Rectal smooth muscle tissue (tissue), 1 donor: ENCODE measurements around the gene LBX2.

ENCODE experiments used
- H3K27ac ChIP-seq: one replicate; pipeline ENCODE4 v1.7.0; 2013; ENCODE audit warnings: low read depth, low read length, inconsistent platforms
- H3K27me3 ChIP-seq: one replicate; pipeline ENCODE4 v1.7.0; 2013; ENCODE audit warnings: low read length; ENCODE audit not compliant: control insufficient read depth, insufficient read depth
- H3K36me3 ChIP-seq: one replicate; pipeline ENCODE4 v1.7.0; 2013; ENCODE audit warnings: low read length; ENCODE audit not compliant: control insufficient read depth, insufficient read depth
- H3K4me1 ChIP-seq: one replicate; pipeline ENCODE4 v1.7.0; 2013; ENCODE audit warnings: low read length; ENCODE audit not compliant: control insufficient read depth, insufficient read depth
- H3K4me3 ChIP-seq: one replicate; pipeline ENCODE4 v1.7.0; 2013; ENCODE audit warnings: low read length
- H3K9ac ChIP-seq: one replicate; pipeline ENCODE4 v1.7.0; 2013; ENCODE audit warnings: low read length

Gene LBX2

DNA sequence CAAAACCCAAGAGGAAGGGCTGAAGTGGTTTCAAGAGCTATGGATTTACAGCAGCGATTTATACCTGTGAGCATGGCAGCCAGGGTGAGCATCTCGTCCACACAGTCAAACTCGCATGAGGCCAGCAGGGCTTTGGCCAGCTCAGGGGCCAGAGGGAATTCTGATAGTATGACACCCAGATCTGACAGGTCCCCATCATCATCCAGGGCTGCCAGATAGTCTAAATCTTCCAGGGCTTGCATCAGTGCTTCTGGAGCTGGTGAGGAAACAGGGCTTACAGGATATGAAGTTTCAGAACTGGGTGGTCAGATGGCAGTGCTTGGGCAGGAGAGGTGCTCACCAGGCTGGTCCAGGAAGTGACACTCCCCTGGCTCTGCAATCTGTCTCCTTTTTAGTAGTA, 23.1 kb upstream of the LBX2 start:
- Histone ChIP-seq H3K27me3 (peaks cover 16% of the 10 kb centered on the region), H3K4me1 (no peaks in the 10 kb centered on the region), H3K27ac (no peak overlapping the region), H3K9ac (no peak overlapping the region), H3K4me3 (no peak overlapping the region), H3K36me3 (peaks cover 16% of the 10 kb centered on the region)

DNA sequence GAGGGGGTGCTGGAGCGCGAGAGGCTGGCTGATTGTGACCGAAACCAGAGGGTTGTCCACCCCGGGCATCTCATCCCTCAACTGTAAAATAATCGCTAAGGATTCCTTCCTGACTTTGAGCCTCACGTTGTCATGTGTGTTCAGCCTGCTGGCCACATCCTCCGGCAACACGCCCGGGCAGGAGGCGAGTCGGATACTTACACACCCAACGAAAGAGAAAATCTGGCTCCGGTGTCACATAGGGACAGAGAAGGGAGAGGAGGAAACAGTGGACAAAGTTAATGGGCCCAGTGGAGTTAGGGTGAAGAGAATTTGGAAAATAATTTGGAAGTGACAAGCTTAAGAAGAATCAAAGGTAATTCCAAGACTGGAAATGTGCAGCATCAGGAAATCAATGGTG, 17.2 kb upstream of the LBX2 start:
- H3K4me3 ChIP-seq = peak overlapping the region; percentile 14

DNA sequence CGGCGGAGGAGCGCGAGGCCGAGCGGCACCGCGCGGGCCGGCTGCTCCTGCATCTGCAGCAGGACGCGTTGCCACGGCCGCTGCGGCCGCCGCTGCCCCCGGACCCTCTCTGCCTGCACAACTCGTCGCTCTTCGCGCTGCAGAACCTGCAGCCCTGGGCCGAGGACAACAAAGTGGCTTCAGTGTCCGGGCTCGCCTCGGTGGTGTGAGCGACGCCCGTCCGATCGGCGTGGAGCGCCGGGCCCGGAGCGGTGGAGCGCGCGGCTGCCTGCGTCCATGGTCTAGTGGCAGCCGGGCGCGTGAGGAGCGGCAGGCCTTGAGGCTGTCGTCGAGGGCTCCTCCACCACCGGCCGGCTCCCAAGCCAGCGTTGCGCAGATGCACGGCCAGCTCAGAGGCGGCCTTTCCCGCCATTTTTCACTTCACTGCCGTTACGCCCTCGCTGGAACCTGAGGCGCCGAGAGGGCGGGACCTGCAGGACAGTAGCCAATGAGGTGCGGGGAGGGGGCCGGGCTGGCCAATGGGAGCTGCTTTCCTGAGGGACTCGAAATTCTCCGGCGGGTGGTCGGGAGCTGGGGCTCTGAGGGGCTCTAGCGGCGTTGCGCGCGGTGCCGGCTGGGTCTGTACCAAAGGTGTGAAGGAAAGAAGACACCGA, 16.7 kb upstream of the LBX2 start:
- Histone ChIP-seq H3K27me3 (peaks cover 50% of the 10 kb centered on the region), H3K36me3 (no peaks in the 10 kb centered on the region)

More for the DNA sequence above, 17.2 kb upstream of the LBX2 start:
- Histone ChIP-seq H3K27me3 (peaks cover 49% of the 10 kb centered on the region), H3K9ac (no peak overlapping the region), H3K4me1 (no peaks in the 10 kb centered on the region), H3K36me3 (no peaks in the 10 kb centered on the region), H3K27ac (no peak overlapping the region)

DNA sequence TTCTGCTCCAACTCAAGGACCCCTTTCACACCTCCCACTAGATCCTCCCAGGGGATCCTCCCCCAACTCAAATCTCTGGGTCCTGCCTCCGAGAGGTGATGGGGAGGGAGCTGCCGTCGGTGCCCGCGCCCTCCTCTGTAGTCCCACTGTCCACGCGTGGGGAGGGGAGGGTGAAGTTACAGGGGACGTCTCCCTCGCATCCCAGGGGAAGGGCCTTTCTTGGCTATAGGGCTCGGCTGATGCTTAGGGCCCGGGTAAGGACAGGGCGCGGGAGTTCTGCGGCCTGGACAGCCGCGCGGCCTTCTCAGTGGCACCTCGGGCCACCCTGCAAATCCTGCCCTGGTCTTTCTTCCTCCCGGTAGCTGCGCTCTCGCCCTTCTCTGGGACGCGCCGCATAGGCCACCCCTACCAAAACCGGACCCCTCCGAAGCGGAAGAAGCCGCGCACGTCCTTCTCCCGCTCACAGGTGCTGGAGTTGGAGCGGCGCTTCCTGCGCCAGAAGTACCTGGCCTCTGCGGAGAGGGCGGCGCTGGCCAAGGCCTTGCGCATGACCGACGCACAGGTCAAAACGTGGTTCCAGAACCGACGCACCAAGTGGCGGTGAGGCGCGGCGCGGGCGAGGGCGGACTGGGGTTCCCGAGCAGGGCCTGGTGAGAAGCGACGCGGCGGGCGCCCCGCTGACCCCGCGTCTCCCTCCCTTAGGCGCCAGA, 16.0 kb upstream of the LBX2 start:
- Histone ChIP-seq H3K4me1 (no peaks in the 10 kb centered on the region), H3K4me3 (peak overlapping the region; percentile 48), H3K27me3 (peaks cover 50% of the 10 kb centered on the region), H3K9ac (no peak overlapping the region), H3K27ac (no peak overlapping the region), H3K36me3 (no peaks in the 10 kb centered on the region)

More for the DNA sequence above, 16.7 kb upstream of the LBX2 start:
- Histone ChIP-seq H3K9ac (no peak overlapping the region), H3K27ac (no peak overlapping the region), H3K4me1 (no peaks in the 10 kb centered on the region), H3K4me3 (peak overlapping the region; percentile 48)

DNA sequence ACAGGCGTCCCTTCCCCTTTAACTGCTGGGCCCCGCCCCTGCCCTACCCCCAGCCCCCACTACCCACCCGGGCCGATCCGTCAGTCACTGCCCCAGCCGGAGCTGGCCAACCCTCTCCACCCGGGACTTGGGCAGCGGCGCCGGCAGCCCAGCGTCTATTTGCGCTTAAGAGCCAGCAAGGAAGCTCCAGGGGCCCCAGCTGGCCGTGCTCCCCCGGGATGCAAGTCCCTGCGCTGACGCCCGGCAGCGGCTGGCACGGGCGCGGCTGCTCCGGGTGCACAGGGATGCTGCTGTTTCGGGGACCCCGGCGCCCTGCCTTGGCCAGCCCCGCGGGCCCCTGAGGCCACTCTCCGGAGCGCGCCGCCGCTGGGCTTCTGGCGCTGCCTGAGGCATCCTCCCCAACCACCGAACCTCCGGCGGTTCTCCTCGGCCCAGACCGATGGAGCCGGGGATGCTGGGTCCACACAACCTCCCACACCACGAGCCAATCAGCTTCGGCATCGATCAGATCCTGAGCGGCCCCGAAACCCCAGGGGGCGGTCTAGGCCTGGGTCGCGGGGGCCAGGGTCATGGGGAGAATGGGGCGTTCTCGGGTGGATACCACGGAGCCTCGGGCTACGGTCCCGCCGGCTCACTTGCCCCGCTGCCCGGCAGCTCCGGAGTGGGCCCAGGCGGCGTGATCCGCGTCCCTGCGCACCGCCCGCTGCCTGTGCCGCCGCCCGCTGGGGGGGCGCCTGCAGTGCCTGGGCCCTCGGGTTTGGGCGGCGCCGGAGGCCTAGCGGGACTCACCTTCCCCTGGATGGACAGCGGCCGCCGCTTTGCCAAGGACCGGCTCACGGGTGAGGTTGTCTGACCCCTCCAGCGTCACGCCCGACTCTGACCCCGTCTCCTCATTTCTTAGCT, 15.2 kb upstream of the LBX2 start, which contains the start of gene TLX2:
TLX2 (plus strand) TSS at position 83 of the 903 bp plus-strand sequence; CDS start at position 440, 357 bp downstream.
- Histone ChIP-seq H3K4me3 (peak within 1 kb of the TSS; percentile 48), H3K27me3 (peaks cover 45% of the 10 kb centered on the region), H3K4me1 (no peaks in the 10 kb centered on the region)

DNA sequence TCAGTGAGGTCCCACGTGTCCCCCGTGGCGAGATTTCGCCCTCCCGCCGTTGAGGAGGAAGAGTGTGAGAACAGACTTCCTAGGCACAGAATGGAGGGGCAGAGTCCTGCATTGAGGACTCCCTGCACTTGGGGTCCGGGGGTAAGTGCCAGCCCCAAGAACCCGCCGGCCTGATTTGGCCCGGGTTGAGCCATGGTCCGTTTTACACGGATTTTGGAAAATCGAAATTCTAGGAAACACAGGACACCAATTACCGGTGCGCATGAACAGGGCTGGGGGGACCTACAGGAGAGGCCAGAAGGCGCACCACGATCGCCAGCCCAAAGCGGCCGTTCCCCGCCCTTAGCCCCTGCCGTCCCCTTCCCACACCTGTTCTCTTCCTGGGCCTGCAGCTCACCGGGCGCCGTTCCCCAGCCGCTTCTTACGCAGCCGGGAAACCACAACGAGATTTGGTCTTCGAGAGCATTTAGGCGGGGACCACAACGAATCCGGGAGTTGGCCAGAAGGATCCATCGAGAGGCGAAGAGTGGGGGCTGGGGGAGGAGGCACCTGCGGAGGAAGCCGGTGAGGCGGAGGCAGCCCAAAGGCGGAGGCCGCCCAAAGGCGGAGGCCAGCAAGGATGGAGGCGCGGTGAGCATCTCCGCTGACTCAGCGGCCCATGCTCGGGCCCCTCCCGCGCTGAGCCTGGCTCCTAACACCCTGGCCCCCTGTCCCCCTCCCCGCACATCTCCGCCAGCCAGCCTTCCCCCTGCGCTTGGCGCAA, 14.4 kb upstream of the LBX2 start:
- H3K4me3 ChIP-seq = no peak overlapping the region
- no peak overlapping the region for H3K9ac ChIP-seq
- no peaks in the 10 kb centered on the region for H3K36me3 ChIP-seq
- H3K27ac ChIP-seq = no peak overlapping the region
- peaks cover 39% of the 10 kb centered on the region for H3K27me3 ChIP-seq
- H3K4me1 ChIP-seq = no peaks in the 10 kb centered on the region

More for the DNA sequence above, 15.2 kb upstream of the LBX2 start, which contains the start of gene TLX2:
- Histone ChIP-seq H3K36me3 (no peaks in the 10 kb centered on the region), H3K9ac (no peak within 1 kb of the TSS), H3K27ac (no peak within 1 kb of the TSS)

DNA sequence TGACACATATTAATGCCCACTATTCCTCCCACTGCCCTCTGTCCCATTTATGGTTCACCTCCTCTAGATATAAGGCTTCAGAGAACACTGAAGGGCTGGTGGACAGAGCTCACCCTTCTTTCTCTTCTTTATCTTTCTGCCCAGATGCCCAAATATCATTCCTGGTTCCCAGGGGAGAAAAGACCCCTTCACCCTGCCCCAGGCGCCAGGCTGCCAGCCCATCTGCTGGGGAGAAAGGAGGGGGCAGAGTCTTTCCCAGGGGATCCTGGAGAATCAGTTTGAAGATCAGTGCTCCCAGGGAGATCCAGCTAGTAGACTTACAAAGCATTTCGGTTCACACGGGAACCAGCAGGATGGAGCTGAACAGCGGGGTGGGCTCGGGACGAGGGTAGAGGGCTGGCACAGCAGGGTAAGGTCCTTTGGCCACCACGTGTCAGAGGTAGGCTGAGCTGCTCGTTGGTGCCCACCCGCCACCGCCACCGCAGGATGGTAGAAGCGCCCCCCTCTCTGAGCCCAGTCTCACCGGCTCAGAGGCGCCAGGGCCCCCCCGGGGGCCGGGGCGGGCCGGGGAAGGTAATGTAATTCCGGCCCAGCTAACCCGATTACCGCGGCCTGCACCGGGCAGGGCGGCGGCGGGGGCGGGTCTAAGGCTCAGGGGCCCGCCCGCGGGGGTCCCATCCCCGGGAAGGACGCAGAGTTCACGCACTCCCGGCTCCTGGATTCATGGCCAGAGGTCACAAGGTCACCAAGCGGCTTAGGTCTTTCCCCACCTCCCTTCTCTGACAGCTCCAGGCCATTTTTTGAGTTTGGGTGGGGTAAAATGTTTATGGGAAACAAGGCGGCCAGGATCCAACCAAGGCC, 13.6 kb upstream of the LBX2 start:
- H3K27me3 ChIP-seq = peaks cover 39% of the 10 kb centered on the region
- no peak overlapping the region for H3K27ac ChIP-seq
- no peak overlapping the region for H3K9ac ChIP-seq
- H3K36me3 ChIP-seq = no peaks in the 10 kb centered on the region
- no peaks in the 10 kb centered on the region for H3K4me1 ChIP-seq
- H3K4me3 ChIP-seq = no peak overlapping the region

DNA sequence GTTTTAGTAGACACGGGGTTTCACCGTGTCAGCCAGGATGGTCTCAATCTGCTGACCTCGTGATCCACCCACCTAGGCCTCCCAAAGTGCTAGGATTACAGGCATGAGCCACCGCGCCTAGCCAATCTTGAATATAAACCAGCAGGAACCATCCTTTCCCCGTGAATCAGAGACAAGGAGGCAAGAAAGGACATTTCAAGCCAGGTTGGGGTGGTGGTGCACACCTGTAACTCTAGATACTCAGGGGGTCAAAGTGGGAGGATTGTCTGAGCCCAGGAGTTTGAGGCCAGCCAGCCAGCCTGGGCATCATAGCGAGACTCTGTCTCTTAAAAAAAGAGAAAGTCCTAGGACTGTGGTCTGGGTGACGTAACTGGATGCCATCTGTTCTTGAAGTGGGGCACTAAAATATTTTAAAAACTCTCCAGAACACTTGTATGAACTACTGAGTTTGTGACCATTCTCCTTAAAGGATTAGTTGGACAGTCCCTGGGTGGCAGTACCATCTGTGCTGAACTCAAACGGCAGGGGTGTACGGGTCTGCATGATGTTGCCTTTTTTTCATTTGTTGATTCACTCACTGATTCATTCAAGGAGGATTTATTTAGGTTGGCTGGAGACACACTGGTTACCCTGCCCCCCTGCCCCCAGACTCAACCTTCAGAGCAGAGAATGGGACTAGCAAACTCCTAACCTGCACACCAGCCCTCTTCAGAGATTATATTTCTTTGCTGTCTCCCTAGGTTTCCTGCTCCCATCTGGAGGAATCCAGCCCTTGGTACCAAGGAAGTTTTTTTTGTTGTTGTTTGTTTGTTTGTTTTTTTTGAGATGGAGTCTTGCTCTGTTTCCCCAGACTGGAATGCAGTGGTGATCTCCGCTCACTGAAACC, 11.9 kb upstream of the LBX2 start:
- Histone ChIP-seq H3K36me3 (no peaks in the 10 kb centered on the region), H3K4me3 (no peak overlapping the region), H3K27ac (no peak overlapping the region), H3K27me3 (peaks cover 34% of the 10 kb centered on the region), H3K9ac (no peak overlapping the region), H3K4me1 (peaks cover 6% of the 10 kb centered on the region)

DNA sequence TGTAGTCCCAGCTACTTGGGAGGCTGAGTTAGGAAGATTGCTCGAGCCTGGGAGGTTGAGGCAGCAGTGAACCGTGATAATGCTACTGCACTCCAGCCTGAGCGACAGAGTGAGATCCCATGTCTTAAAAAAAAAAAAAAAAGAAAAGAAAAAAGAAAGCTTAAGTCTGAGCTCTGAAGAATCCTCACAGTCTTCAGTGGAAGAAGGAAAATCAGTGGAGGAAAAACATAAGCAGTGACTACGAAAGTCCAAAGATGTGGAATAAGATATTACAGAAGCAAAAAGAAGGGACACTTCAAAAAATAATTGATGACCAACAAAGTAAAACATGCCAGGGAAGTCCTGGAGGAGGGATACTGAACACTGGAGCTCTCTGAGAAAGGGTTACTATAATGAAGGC, 10.9 kb upstream of the LBX2 start:
- no peaks in the 10 kb centered on the region for H3K36me3 ChIP-seq
- no peak overlapping the region for H3K27ac ChIP-seq
- H3K27me3 ChIP-seq = peaks cover 27% of the 10 kb centered on the region
- H3K9ac ChIP-seq = no peak overlapping the region
- H3K4me1 ChIP-seq = peaks cover 9% of the 10 kb centered on the region
- H3K4me3 ChIP-seq = no peak overlapping the region

DNA sequence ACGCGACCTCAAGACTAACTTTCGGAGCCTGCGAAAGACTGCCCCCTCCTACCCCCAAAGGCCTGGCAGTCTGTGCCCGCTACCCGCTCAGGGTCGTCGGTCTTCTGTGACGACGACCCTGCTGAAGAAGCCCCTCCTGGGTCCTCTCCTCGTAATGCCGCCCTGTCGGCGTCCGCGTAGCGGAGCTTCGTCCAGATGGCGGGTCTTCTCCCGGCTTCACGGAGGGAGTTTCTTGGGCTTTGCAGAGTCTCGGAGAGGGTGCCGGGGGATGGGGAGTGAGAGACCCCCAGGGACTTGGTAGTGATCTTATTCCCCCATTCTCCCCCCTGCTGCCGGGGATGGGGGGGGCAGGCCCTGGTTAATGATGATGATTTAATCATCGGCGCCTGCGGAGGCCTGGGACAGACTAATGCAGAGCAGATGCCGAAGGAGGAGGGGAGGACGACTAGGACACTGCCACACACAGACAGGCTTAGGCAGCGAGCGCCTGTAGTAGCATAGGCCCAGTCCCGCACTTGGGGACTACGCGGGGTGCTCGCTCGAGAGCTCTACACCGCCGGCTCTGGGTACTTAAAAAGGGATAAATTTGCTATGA, 8.6 kb upstream of the LBX2 start:
- peak overlapping the region; percentile 99 for H3K27ac ChIP-seq
- peaks cover 9% of the 10 kb centered on the region for H3K4me1 ChIP-seq
- peak overlapping the region; percentile 27 for H3K9ac ChIP-seq
- peaks cover 12% of the 10 kb centered on the region for H3K27me3 ChIP-seq
- peak overlapping the region; percentile 89 for H3K4me3 ChIP-seq
- H3K36me3 ChIP-seq = no peaks in the 10 kb centered on the region
